Fibroblast of skin of scalp (primary cell): ENCODE measurements around the gene S100P.

Experiments
- DNase-seq: peaks from one replicate; pipeline ENCODE4 v3.0.0-alpha.2; 2013

S100P gene

GRCh38 chr4:6699388-6699787 is 5.7 kb downstream of the S100P start:
- no peak for DNase-seq

- no peak for DNase-seq
Observed at GRCh38 chr4:6699903-6700302, 6.2 kb downstream of the S100P start.

- no peak for DNase-seq
Observed at GRCh38 chr4:6701371-6701770, 7.7 kb downstream of the S100P start.

GRCh38 chr4:6702761-6703160 is 9.1 kb downstream of the S100P start:
- no peak for DNase-seq

GRCh38 chr4:6703786-6704185 is 10.1 kb downstream of the S100P start:
- DNase-seq: no peak

- no peak for DNase-seq
Observed at GRCh38 chr4:6705646-6706045, 12.0 kb downstream of the S100P start.

- DNase-seq: no peak
Observed at GRCh38 chr4:6706173-6706572, 12.5 kb downstream of the S100P start.

- peak; percentile 98 for DNase-seq
Observed at GRCh38 chr4:6709230-6710114, 15.8 kb downstream of the S100P start, which contains the start of gene MRFAP1L1. Gene MRFAP1L1 (minus strand): TSS chr4:6709865. CDS start chr4:6709629, 236 bp downstream.

GRCh38 chr4:6710282-6710681 is 16.6 kb downstream of the S100P start:
- no peak for DNase-seq

GRCh38 chr4:6710996-6711395 is 17.3 kb downstream of the S100P start:
- DNase-seq: no peak

- no peak for DNase-seq
Observed at GRCh38 chr4:6714954-6715353, 21.3 kb downstream of the S100P start.

GRCh38 chr4:6715704-6716017 is 22.0 kb downstream of the S100P start:
- no peak for DNase-seq

GRCh38 chr4:6716018-6716911 is 22.6 kb downstream of the S100P start, which contains the start of gene BLOC1S4:
Gene BLOC1S4 (plus strand): TSS chr4:6716174. CDS start chr4:6716210, 36 bp downstream.
- peak; percentile 94 for DNase-seq

GRCh38 chr4:6716958-6717655 is 23.4 kb downstream of the S100P start:
- DNase-seq: no peak

- no peak for DNase-seq
Observed at GRCh38 chr4:6718932-6719610, 25.4 kb downstream of the S100P start.

GRCh38 chr4:6719611-6720179 is 26.0 kb downstream of the S100P start:
- DNase-seq: no peak

GRCh38 chr4:6720202-6720699 is 26.6 kb downstream of the S100P start:
- DNase-seq: peak; percentile 73

GRCh38 chr4:6721121-6721520 is 27.4 kb downstream of the S100P start:
- no peak for DNase-seq

- DNase-seq: no peak
Observed at GRCh38 chr4:6722891-6723290, 29.2 kb downstream of the S100P start.

GRCh38 chr4:6723851-6724250 is 30.2 kb downstream of the S100P start:
- DNase-seq: no peak

GRCh38 chr4:6724421-6725111 is 30.9 kb downstream of the S100P start:
- DNase-seq: peak; percentile 60
